GM18867 (cell line): ENCODE measurements around the gene CXCL13.
A peak's percentile ranks its signal among the peaks of the same experiment; 100 is the strongest.
"Not testable (repeated sequence)": the region's sequence is repeated elsewhere in the genome, so short reads cannot be mapped to it uniquely, and the experiment has no call there.

Experiments
- ATAC-seq: cut with Tn5 transposase; IDR thresholded peaks from one replicate; pipeline ENCODE4 v1.9.1; 2021; ENCODE audit warnings: mild to moderate bottlenecking, moderate library complexity; ENCODE audit not compliant: unreplicated experiment

CXCL13 gene

GRCh38 chr4:77600521-77601451, 4.8 kb upstream of the CXCL13 start:
- peak; percentile 51 for ATAC-seq

DNA sequence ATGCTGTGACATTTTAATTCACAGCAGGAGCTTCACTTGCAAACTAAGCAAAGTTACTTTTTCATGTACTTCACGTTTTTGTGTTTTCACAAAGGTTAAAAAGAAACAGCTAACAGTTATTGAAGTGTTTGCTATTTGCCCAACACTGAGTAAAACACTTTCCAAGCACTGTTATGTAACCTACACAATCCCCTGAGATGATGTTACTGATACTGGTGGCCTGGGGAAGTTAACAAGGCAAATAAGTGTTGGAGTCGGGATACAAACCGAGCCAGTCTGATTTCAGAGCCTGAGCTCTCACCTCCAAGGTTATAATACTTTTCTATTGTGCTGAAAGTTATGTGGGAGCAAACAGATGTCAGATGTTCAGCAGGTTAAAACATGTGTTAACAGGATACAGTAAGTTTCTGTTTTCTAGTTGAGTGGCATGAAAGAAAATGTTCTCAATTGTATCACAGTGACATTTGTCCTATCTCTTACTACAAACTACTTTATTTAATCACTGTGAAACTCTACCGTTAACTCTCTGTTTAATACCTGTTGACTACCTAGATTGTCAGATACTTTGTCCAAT, 3.9 kb upstream of the CXCL13 start:
- ATAC-seq: peak; percentile 74

DNA sequence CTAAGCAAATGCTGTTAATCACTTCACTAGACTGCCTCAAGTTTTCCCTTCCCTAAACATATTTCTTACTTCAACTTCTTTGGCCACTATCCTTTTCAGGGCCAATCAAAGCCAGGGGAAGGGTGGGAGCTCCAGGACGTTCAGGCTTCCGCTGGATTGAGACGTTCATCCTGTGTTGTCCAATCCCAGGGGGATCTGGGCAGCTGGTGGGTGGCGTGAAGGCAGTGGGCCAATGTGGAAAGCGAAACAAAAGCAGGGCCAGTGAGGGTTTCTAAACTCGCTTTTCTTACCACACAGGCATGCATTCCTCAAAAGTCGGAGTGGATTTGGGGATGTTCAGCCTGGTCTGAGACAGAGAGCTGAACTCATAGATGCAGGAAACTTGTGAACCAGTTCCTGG, 7.6 kb downstream of the CXCL13 start:
- ATAC-seq: no peak

DNA sequence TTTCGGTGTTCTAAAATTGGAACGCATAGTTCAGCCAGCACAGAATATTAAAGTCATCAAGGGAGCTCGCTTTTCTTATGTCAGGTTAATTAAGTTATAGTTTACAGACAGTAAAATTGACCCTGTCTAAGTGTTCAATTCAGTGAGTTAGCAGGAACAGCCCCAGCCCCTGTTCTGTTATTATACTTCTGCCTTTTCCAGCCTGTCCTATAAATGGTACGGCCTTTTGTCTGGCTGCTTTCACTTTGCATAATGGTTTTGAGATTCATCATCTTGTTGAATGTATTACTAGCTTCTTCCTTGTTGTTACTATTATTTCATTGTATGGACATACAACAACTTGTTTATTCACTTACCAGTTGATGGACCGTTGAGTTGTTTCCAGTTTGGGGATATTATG, 9.5 kb downstream of the CXCL13 start:
- no peak for ATAC-seq

DNA sequence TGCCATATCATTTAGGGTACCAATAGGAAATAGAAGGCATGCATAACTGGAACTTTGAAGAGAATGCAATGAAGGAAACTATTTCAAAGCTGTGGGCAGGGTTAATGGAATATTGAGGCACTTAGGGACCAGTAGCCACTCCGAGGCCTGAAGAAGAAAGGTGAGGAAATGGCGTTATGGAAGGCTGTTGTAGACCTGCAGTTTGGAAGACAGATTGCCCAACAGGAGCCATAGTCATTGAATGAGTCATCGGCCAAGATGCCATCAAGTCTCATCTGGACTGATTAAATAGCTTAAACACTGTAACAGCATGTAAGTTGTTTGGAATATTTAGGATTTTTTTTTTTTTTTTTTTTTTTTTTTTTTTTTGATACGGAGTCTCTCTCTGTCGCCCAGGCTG, 11.6 kb downstream of the CXCL13 start:
- no peak for ATAC-seq

DNA sequence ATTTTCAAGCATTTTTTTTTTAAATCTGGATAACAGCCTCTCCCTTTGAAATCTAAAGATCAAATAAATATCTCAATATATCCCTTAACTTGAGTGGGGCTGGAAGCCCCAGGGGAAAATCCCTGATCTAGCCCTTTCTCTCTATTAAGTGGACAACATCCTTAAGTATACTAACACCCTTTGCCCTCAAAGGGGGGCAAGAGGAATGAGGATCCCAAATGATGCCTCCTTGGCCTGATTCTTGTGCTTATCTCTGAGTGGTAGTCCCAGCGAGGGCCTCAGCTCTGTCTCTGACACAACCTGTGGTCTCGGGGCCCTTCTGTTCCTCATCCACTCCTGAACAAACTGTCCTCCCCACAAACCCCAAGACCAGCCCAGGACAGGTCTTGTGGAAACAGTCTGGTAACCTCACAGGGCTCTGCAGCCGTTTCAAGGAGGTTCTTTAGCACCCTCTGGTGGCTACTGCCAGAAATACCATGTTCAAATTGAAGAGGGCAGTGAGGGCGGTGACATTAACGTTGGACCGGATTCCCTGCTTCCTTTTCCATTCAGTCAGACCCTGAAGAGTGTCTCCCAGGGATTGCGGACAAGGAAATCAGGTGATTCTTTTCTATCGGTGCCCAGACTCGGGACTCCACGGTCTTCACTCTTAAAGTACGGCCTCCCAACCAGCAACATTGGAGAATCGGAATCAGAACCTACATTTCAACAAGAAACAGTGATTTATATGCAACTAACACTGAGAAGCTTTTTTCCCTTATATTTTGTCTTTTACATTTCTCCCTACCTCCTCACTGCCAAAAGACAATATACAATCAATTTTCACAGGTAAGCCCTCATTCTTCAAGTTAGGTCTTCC, 13.0 kb downstream of the CXCL13 start:
- ATAC-seq: peak; percentile 93

GRCh38 chr4:77619408-77619807, 13.8 kb downstream of the CXCL13 start:
- no peak for ATAC-seq

- no peak for ATAC-seq
Measured at GRCh38 chr4:77621254-77621653, 15.6 kb downstream of the CXCL13 start.

GRCh38 chr4:77623091-77623490, 17.5 kb downstream of the CXCL13 start:
- ATAC-seq: no peak

DNA sequence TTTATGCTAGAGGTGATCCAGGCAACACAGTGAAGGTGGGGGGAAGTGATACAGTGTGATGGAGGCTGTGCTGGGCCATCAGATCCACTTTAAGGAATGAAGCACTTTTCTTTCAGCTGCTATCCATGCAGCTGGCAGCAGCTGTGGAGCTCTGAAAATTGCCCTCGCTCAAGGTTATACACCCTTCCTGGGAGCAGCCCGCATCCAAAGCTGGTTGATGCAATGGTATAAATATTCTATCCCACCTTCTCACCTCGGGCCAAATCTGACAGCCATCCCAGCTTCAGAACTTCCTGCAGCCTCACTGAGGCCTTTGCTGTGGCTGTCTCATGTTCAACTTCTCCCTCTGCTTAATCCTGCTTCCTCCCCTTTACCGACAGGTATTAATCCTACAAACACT, 18.6 kb downstream of the CXCL13 start:
- ATAC-seq: no peak

DNA sequence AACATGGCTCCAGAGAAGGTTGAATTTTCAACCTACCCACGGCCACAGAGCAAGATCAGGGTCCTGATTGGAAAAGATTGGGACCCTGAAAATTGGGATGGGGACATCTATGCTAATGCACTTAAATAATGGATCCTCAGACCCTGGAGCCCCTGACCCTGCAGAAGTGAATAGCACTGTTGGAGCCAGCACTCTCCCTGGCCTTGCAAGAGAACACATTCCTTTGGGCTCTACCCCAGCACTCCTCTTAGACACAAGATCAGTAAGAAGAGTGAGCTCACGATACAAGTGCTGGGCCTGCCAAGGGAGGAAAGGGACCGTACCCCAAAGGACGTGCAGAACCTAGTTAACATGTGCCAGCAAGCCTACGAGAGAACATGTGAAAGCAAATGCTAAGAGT, 19.9 kb downstream of the CXCL13 start:
- no peak for ATAC-seq

GRCh38 chr4:77629885-77630284, 24.3 kb downstream of the CXCL13 start:
- peak; percentile 95 for ATAC-seq

DNA sequence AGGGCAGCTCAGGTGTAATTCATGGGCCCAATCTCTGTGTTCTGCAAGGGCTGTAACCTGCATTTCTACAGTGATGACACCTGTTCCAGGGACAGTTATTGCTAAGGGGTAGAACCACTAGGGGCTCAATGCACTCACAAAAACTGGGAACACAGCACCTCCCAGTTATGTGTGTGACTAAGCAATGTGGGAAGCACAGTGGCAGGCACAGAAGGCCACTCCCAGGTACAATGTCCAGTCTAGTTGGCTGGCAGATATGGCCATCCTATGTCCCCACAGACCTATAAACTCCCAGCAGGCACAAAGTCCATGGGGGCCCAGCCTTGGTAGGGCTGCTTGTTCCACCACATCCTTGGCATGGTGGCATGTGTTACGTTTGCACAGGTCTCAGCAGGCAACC, 25.7 kb downstream of the CXCL13 start:
- no peak for ATAC-seq

DNA sequence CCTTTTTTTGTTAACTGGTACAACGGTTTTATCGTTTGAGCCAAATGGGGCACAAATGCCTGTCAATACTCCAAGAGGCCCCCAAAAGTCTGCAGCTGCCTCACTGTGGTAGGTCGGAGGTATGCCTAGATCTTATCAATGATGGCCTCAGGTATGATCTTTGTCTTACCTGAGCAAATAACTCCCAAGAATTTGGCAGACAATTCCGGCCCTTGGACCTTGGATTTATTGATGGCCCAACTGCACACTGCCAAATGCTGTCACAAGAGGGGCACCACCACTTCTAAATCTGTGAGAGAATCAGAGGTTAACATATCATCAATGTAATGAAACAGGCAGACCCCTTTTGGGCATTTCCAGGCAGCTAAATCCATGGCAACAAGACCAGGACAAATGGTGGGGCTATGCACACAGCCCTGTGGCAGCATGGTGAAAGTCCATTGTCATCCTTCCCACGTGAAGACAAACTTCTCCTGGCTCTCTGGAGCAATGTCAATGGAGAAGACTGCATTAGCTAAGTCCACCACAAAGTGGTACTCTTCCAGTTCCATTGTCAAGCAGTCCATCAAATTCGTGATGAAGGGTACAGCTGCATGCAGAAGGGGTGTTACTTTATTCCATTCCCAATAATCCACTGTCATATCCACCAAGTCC, 28.6 kb downstream of the CXCL13 start:
- ATAC-seq: no peak

DNA sequence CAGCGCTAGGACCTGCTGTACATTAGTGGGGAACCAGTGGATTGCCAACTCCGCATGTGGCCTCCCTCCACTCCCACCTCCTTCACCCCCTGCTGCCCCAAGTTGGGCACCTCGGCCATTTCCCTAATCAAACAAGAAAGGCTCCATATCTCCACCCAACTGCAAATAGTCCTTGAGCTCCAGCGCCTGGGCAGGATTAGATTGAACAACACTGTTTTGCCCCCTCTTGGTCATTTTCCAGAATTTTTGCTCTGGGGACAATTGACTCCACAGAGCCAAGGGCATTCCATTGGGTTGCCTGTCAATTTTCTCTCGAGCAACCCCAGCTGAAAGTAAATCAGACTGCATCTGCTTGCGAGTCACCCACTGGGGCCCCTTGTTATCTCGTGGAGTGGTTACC, 29.6 kb downstream of the CXCL13 start:
- ATAC-seq: no peak

GRCh38 chr4:77635876-77636275, 30.3 kb downstream of the CXCL13 start:
- ATAC-seq: no peak

DNA sequence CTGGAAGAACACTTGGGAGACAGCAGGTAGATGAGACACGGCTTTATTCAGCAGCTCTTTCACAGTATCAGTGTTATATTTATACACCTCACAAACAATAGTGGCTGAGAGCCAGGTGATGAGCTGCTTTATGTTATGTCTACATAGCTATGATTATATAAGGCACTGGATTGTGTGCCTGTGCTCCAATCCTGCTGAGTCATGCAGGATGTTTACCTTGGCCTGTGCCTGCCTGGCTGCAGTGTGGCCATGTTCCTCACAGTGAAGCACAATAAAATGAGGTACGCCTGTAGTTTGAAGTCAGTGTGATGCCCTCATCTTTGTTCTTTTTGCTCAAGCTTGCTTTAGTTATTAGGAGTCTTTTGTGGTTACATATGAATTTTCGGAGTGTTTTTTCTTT, 31.3 kb downstream of the CXCL13 start:
- ATAC-seq: no peak

GRCh38 chr4:77644069-77644468, 38.4 kb downstream of the CXCL13 start:
- not testable (repeated sequence) for ATAC-seq

DNA sequence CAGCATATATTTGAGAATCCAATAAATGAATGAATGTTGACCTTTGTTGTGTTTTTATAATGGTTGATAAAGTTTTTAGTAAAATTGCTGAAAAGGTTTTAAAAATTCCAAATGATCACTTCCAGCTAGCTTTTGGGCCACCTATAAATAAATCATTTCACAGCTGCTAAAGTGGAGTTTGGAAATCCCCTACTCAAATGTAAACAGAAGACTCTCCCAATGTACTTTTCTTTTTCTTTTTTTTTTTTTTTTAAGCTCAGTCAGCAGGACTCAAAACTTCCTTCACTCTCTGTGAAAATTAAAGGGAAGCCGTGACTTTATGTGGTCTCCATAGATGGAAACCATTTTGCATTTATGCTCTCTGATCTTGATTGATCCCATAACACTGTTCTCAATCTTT, 45.2 kb downstream of the CXCL13 start:
- ATAC-seq: no peak

DNA sequence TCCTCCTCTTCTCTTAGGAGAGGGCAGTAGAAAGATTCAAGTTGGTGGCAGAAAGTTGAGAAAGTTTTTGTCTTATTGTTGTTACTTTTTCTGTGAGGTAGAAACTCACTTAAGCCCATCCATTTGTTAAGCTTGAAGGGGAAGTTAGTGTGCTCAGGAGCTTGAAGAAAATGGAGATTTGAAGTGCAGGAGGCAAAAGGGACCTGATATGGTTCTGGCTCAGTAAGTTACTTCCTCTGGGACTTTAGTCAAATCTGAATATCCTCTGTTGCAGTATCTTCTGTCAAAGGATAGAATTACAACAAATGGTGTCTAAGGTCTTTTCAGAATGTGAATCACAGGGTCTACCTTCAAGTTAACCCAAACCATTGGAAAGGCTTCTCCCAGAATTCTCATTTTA, 46.2 kb downstream of the CXCL13 start:
- no peak for ATAC-seq
